NCI-H446 (cell line): Measurements from ENCODE around the gene MARCHF11.

Experiments used
- DNase-seq, 2 experiments: peaks; one replicate each; lab custom pipeline; 2025; lab: John Stamatoyannopoulos, UW

Gene MARCHF11

DNA sequence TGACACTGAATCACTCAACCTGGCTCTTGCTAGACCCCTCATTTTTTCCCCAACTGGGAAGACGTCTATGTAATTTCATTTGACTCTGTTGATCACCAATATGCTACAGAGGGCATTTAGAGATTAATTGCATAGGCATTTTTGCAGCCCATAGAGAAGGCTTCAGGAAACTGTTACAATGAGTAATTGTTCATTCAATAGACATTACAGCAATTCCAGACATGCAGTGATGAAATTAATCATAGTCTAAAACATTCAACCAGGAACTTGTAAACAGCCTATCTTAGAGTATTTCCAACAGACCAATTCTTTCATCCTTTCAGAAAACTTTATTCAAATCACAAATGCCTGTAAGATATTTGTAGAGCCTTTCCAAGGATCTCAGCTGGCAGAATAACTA is 122.3 kb downstream of the MARCHF11 start:
- DNase-seq = no peak

GRCh38 chr5:16051246-16051755 is 128.3 kb downstream of the MARCHF11 start:
- DNase-seq = no peak

GRCh38 chr5:16050414-16050813 is 129.2 kb downstream of the MARCHF11 start:
- no peak for DNase-seq

GRCh38 chr5:16049761-16050160 is 129.8 kb downstream of the MARCHF11 start:
- no peak for DNase-seq

DNA sequence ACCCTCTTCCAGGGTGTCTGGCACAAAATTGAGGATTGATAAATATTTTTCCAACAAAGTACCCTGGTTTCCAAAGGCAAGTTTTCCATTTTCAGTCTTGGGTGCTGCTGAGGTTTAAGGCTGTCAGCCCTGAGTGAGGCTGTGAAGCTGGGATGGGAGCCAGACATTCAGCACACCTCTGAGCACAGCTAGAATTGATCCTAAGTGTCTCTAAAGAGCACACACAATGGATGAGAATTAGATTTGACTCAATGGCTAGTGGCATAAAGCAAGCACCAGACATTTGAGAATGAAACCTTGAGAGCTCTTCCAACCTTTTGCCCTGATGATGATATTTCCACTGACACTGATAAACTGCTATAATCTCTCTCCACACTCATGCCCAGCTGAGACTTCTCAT is 131.5 kb downstream of the MARCHF11 start:
- DNase-seq = no peak

- DNase-seq = no peak
Measured at GRCh38 chr5:16043349-16043965, 136.1 kb downstream of the MARCHF11 start.

DNA sequence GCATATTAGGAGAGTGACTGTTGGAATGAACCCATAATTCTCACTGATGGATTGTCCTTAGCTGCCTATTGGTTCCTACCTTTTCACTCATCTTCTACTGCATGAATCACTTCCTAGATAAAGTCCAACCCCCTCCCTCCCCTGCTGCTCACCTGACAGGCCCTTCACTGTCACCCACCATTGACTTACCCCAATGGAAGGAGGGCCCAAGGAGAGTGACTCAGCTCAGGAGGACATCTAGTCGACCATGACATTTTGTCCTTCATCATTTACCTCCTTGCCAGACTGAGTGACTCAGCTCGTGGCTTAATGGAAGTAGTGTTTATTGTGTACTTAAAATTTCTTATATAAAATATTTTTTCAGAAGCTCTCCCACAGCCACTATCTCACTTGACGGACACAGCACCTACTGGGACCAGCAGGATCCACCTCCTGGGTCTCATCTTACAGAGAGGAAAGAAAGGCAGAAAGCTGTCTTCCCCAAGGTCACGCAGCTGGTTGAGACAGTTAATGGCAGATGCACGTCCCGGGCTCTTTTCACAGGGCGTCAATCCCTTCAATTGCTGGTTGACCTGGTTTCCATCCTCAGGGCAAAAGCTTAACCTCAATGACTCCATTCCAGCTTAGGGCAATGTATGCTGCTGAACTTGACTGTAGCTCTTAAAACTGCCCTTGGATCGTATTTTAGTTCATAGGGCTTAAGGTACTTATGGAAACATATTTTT is 142.3 kb downstream of the MARCHF11 start:
- no peak for DNase-seq

- no peak for DNase-seq
Measured at GRCh38 chr5:16034319-16035001, 145.1 kb downstream of the MARCHF11 start.

DNA sequence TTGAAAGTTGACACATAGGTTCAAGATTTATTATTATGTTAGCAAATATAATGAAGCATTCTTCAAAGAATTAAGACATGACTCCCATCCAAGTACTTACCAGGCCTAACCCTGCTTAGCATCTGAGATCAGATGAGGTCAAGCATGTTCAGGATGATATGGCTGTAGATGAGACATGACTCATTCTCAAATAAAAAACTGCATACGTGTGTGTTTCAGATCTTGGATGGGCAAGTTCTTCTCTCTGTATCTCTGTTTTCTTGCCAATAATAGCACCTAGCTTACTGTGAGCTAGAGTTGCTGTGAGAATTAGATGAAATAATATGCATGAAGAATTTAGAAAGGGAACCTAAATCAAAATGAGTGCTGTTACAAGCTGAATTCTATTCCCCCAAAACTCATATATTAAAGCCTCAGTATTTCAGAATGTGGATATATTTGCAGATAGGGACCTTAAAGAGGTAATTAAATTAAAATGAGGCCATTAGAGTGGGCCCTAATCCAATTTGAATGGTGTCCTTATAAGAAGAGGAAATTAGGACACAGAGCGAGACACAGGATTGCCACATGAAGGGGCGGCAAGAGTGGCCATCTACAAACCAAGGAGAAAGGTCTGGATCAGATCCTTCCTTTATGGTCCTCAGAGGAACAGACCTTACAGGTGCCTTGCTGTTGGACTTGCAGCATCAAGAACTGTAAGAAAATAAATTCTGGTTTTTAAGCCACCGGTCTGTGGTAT is 146.2 kb downstream of the MARCHF11 start:
- no peak for DNase-seq

DNA sequence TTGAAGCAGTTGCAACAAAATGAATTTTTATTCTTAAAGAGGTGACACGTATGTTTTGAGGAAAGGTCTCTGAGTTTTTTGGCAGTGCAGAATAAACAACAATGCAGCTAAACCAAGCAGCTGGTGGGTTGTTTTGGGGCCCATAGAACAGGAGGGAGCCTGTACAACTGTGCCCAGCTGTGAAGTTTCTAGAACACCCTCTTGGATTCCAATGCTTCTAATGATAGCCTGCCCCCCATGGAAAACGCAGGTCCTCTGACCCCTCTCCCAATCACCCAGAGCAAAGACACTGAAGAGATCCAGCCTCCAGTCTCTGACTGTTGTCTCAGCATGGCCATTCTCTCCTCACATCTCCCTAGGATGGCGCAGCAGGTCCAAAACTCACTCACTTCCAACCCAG is 150.9 kb downstream of the MARCHF11 start:
- no peak for DNase-seq

DNA sequence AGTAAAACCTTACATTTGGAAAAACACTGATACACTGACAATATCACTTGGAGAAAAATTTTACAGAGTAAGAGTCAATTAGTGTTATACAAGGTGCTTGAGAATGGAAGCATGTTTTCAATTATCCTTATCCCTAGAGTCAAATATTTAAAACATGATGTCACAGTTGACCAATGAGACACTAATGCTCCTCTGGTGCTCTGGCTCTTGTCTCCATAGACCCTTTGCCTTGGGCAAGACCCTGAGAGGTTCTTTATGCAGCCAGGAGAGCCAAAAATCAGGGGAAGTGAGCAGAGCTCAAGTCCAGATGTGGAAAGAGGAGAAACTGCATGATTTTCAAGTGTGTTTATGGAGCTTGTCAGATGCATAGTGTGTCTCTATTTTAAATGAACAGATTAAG is 153.9 kb downstream of the MARCHF11 start:
- no peak for DNase-seq

- no peak for DNase-seq
Measured at GRCh38 chr5:16018970-16019369, 160.6 kb downstream of the MARCHF11 start.

- no peak for DNase-seq
Measured at GRCh38 chr5:16017720-16018119, 161.9 kb downstream of the MARCHF11 start.
